HepG2 (cell line): ENCODE data around the gene TRPT1. TPM values are rescaled to one million over a fixed set of nuclear protein-coding genes. Genes with fewer than 3 reads are reported as not detected.

ENCODE experiments used
- HNF4A ChIP-seq: sonication (generic); formaldehyde crosslinking; IDR thresholded peaks from 2 replicates; pipeline ENCODE4 v1.4.0; 2020; ENCODE audit warnings: missing genetic modification reagents
- MBD4 ChIP-seq: IDR thresholded peaks from 2 replicates; pipeline ENCODE4 v1.6.1; 2012; ENCODE audit warnings: low read length, inconsistent platforms, borderline replicate concordance
- MYC ChIP-seq: sonication (generic); formaldehyde crosslinking; IDR thresholded peaks from 2 replicates; pipeline ENCODE4 v1.9.0; 2021; ENCODE audit warnings: missing genetic modification reagents, borderline replicate concordance
- NKX3-1 ChIP-seq: sonication (generic); formaldehyde crosslinking; IDR thresholded peaks from 2 replicates; pipeline ENCODE4 v1.5.0; 2020; ENCODE audit warnings: missing genetic modification reagents
- NR1H2 ChIP-seq: sonication (generic); formaldehyde crosslinking; IDR thresholded peaks from 2 replicates; pipeline ENCODE4 v1.8.1; 2022; ENCODE audit warnings: low read depth, missing genetic modification reagents, borderline replicate concordance
- NR3C1 ChIP-seq: sonication (generic); formaldehyde crosslinking; IDR thresholded peaks from 2 replicates; pipeline ENCODE4 v1.4.0; 2020; ENCODE audit warnings: missing genetic modification reagents
- SRSF4 ChIP-seq: fragments of 200-400 bp; formaldehyde crosslinking; IDR thresholded peaks from one replicate; pipeline ENCODE4 v1.6.1; 2018; ENCODE audit warnings: mild to moderate bottlenecking, low read depth, low read length, moderate library complexity; ENCODE audit not compliant: poor library complexity, severe bottlenecking
- SUZ12 ChIP-seq: fragments of 150-350 bp; IDR thresholded peaks from 2 replicates; pipeline ENCODE4 v1.6.1; 2014; ENCODE audit warnings: low read depth, low read length
- XBP1 ChIP-seq: sonication (generic); formaldehyde crosslinking; IDR thresholded peaks from 2 replicates; pipeline ENCODE4 v1.5.0; 2020; ENCODE audit warnings: missing genetic modification reagents
- ZNF20 ChIP-seq: sonication (generic); formaldehyde crosslinking; IDR thresholded peaks from 2 replicates; pipeline ENCODE4 v1.4.0; 2020; ENCODE audit warnings: mild to moderate bottlenecking, moderate library complexity, missing genetic modification reagents
- ZNF326 ChIP-seq: sonication (generic); formaldehyde crosslinking; IDR thresholded peaks from 2 replicates; pipeline ENCODE4 v1.4.0; 2020; ENCODE audit warnings: missing genetic modification reagents, borderline replicate concordance
- ZNF407 ChIP-seq: sonication (generic); formaldehyde crosslinking; IDR thresholded peaks from one replicate; pipeline ENCODE4 v1.5.1; 2020; ENCODE audit warnings: mild to moderate bottlenecking, missing genetic modification reagents; ENCODE audit errors: not compliant biosample characterization
- ZNF674 ChIP-seq: sonication (generic); formaldehyde crosslinking; IDR thresholded peaks from 2 replicates; pipeline ENCODE4 v1.5.0; 2020; ENCODE audit warnings: low read depth, mild to moderate bottlenecking, missing genetic modification reagents
- ZNF75D ChIP-seq: sonication (generic); formaldehyde crosslinking; IDR thresholded peaks from 2 replicates; pipeline ENCODE4 v1.8.1; 2023; ENCODE audit warnings: missing genetic modification reagents, mild to moderate bottlenecking, borderline replicate concordance
- polyA plus RNA-seq, 8 experiments: library from polyadenylated mRNA; depleted of rRNA in 3 of 8; stranded (reverse) in 7 of 8; unstranded in 1 of 8; fragments of >200 nt; fragmentation: Illumina TruSeq in 4 of 8; extraction: Trizol in 4 of 8; gene quantifications; 2 replicates each; pipeline versions ENCODE4 v1.2.1 to v1.2.3, GENCODE V29; 2011 to 2016; ENCODE audit warnings: low read depth in 4 of 8, missing spikeins in 1 of 8, mixed read lengths in 1 of 8; ENCODE audit not compliant: insufficient read depth in 1 of 8
- total RNA-seq, 5 experiments: library from RNA; depleted of rRNA; stranded (reverse); fragments of >200 nt; fragmentation: Illumina TruSeq; extraction: Trizol; gene quantifications; 2 replicates each; pipeline ENCODE4 v1.2.3, GENCODE V29; 2016; ENCODE audit warnings: low read depth in 1 of 5
- TF ChIP-seq, protein P1 (sequence below): sonication (generic); formaldehyde crosslinking; IDR thresholded peaks from 2 replicates; pipeline ENCODE4 v1.4.0; 2020; ENCODE audit warnings: missing genetic modification reagents
- TF ChIP-seq, protein P2 (sequence below): IDR thresholded peaks from 2 replicates; pipeline ENCODE4 v1.6.1; 2016

Gene TRPT1
- total and polyA plus RNA-seq, 2 of the 13 experiments (the other 11 are each of a cell fraction or from before 2014, with no cell fraction given), result 24.8 to 40.7 TPM

GRCh38 chr11:64225608-64226506, at the start of gene TRPT1, which contains the start of gene NUDT22 (continued):
- TF ChIP-seq, protein P1, sequence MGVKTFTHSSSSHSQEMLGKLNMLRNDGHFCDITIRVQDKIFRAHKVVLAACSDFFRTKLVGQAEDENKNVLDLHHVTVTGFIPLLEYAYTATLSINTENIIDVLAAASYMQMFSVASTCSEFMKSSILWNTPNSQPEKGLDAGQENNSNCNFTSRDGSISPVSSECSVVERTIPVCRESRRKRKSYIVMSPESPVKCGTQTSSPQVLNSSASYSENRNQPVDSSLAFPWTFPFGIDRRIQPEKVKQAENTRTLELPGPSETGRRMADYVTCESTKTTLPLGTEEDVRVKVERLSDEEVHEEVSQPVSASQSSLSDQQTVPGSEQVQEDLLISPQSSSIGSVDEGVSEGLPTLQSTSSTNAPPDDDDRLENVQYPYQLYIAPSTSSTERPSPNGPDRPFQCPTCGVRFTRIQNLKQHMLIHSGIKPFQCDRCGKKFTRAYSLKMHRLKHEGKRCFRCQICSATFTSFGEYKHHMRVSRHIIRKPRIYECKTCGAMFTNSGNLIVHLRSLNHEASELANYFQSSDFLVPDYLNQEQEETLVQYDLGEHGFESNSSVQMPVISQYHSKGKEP (CRISPR knock-in tag), result no peak
- no peak for TF ChIP-seq NR3C1 (CRISPR knock-in tag)
- no peak; the same call in 1 of the 2 replicates for TF ChIP-seq ZNF674 (CRISPR knock-in tag)
- TF ChIP-seq, protein P2, sequence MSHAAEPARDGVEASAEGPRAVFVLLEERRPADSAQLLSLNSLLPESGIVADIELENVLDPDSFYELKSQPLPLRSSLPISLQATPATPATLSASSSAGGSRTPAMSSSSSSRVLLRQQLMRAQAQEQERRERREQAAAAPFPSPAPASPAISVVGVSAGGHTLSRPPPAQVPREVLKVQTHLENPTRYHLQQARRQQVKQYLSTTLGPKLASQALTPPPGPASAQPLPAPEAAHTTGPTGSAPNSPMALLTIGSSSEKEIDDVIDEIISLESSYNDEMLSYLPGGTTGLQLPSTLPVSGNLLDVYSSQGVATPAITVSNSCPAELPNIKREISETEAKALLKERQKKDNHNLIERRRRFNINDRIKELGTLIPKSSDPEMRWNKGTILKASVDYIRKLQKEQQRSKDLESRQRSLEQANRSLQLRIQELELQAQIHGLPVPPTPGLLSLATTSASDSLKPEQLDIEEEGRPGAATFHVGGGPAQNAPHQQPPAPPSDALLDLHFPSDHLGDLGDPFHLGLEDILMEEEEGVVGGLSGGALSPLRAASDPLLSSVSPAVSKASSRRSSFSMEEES, result no peak
- TF ChIP-seq SRSF4, result no peak
- TF ChIP-seq HNF4A (CRISPR knock-in tag), result no peak
- TF ChIP-seq MYC (CRISPR knock-in tag), result peak; percentile 71; the same call in 1 of the 2 replicates
- TF ChIP-seq ZNF75D, result no peak
- no peak for TF ChIP-seq ZNF326 (CRISPR knock-in tag)
- peak; percentile 79; the same call in 1 of the 2 replicates for TF ChIP-seq NKX3-1 (CRISPR knock-in tag)
- TF ChIP-seq XBP1 (CRISPR knock-in tag), result no peak
- TF ChIP-seq MBD4, result no peak
- TF ChIP-seq ZNF20 (CRISPR knock-in tag), result no peak
- TF ChIP-seq ZNF407 (CRISPR knock-in tag), result no peak
- TF ChIP-seq SUZ12, result no peak
- no peak for TF ChIP-seq NR1H2 (CRISPR knock-in tag)
